ENCODE results near the gene MINDY4B. TPM values are rescaled to one million over a fixed set of nuclear protein-coding genes. Genes with fewer than 3 reads are reported as not detected.

The MINDY4B gene
- total RNA-seq (2022; extraction: Qiagen RNA extraction) = not detected in 5 replicates

GRCh38 chr3:150905339-150905738 lies at the start of gene MINDY4B:
MINDY4B (minus strand) TSS chr3:150905439; CDS start chr3:150905439, 0 bp downstream.

Other genes starting within 250 kb of the MINDY4B start
- gene ERICH6, start 201.5 kb downstream of the MINDY4B start, total RNA-seq (2022; extraction: Qiagen RNA extraction) = 0.07 TPM in 1 of 5 replicates, not detected in the others
- 12.8 to 18.9 TPM (median 17.8 TPM) in 5 replicates for gene SIAH2, start 142.3 kb downstream of the MINDY4B start, total RNA-seq (2022; extraction: Qiagen RNA extraction)
- gene CLRN1, start 67.3 kb upstream of the MINDY4B start, total RNA-seq (2022; extraction: Qiagen RNA extraction) = not detected in 5 replicates
- gene MED12L, start 180.2 kb upstream of the MINDY4B start, total RNA-seq (2022; extraction: Qiagen RNA extraction) = 0.31 to 0.45 TPM (median 0.37 TPM) in 5 replicates